Transverse colon (tissue), 4 donors: ENCODE results near the gene LYZL6.

ENCODE experiments used
- EP300 ChIP-seq: sonication (generic); formaldehyde crosslinking; IDR thresholded peaks from one replicate; pipeline ENCODE4 v1.6.1; 2017; ENCODE audit warnings: antibody characterized with exemption, low read depth
- POLR2A ChIP-seq: fragments of 450-650 bp; IDR thresholded peaks from one replicate; pipeline ENCODE4 v1.6.1; 2016; ENCODE audit warnings: antibody characterized with exemption, mild to moderate bottlenecking, moderate library complexity
- POLR2AphosphoS5 ChIP-seq, 3 donors: sonication (generic); formaldehyde crosslinking; IDR thresholded peaks; one replicate each; pipeline ENCODE4 v1.6.1; 2016; ENCODE audit warnings: antibody characterized with exemption in 3 of 3
- TF ChIP-seq, protein P1 (sequence below), 5 experiments: fragments of 200-600 bp in 3 of 5; fragments of 450-650 bp in 2 of 5; sonication (generic) in 3 of 5; IDR thresholded peaks; 1 replicate in 2 of 5; 2 replicates in 3 of 5; pipeline ENCODE4 v1.5.1; 2016 to 2017; ENCODE audit warnings: antibody characterized with exemption in 5 of 5, inconsistent platforms in 3 of 5, mild to moderate bottlenecking in 2 of 5, moderate library complexity in 1 of 5

GRCh38 chr17:35944151-35944550 is 638 bp upstream of the LYZL6 start:
- TF ChIP-seq, protein P1, sequence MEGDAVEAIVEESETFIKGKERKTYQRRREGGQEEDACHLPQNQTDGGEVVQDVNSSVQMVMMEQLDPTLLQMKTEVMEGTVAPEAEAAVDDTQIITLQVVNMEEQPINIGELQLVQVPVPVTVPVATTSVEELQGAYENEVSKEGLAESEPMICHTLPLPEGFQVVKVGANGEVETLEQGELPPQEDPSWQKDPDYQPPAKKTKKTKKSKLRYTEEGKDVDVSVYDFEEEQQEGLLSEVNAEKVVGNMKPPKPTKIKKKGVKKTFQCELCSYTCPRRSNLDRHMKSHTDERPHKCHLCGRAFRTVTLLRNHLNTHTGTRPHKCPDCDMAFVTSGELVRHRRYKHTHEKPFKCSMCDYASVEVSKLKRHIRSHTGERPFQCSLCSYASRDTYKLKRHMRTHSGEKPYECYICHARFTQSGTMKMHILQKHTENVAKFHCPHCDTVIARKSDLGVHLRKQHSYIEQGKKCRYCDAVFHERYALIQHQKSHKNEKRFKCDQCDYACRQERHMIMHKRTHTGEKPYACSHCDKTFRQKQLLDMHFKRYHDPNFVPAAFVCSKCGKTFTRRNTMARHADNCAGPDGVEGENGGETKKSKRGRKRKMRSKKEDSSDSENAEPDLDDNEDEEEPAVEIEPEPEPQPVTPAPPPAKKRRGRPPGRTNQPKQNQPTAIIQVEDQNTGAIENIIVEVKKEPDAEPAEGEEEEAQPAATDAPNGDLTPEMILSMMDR (IDR thresholded peaks at IDR 0.05), result no peak
- TF ChIP-seq POLR2AphosphoS5 (IDR thresholded peaks at IDR 0.05) (no peak), POLR2A (no peak), EP300 (no peak)
